ENCODE data around the gene BCOR.
A peak's percentile ranks its signal among the peaks of the same experiment; 100 is the strongest.

BCOR gene

GRCh38 chrX:40011322-40012038, 86.3 kb downstream of the BCOR start:
- ATAC-seq (ENCODE audit: insufficient read depth, low read depth) (no peak), DNase-seq (no peak)
- Histone ChIP-seq H3K27ac (ENCODE audit: low read length) (no peak overlapping the region), H3K4me1 (ENCODE audit: insufficient read depth, low read length) (peaks cover 11% of the 10 kb centered on the region), H4K20me1 (ENCODE audit: insufficient read depth, low read length) (no peaks in the 10 kb centered on the region), H3K27me3 (ENCODE audit: insufficient read depth, low read length, poor library complexity) (no peaks in the 10 kb centered on the region), H3K79me2 (ENCODE audit: insufficient read depth, low read length) (no peaks in the 10 kb centered on the region), H2AFZ (ENCODE audit: low read depth, low read length) (no peak overlapping the region), H3K4me3 (ENCODE audit: low read depth in 1 of 2, low read length in 2 of 2) (no peak overlapping the region), H3K36me3 (ENCODE audit: insufficient read depth, low read length) (no peaks in the 10 kb centered on the region), H3K9ac (ENCODE audit: low read depth, low read length) (no peak overlapping the region), H3K4me2 (ENCODE audit: insufficient read depth, low read length) (no peak overlapping the region), H3K9me3 (ENCODE audit: insufficient read depth, low read length, severe bottlenecking) (no peaks in the 10 kb centered on the region)
- TF ChIP-seq EZH2 (IDR thresholded peaks at IDR 0.05; ENCODE audit: borderline replicate concordance, low read depth, low read length, severe bottlenecking) (no peak), CTCF (IDR thresholded peaks at IDR 0.05; ENCODE audit: borderline replicate concordance, extremely low read depth, low read length, poor library complexity, severe bottlenecking) (no peak)

- Histone ChIP-seq H2AFZ (ENCODE audit: low read depth, low read length) (no peak overlapping the region), H3K4me3 (ENCODE audit: low read depth in 1 of 2, low read length in 2 of 2) (no peak overlapping the region), H4K20me1 (ENCODE audit: insufficient read depth, low read length) (no peaks in the 10 kb centered on the region), H3K4me1 (ENCODE audit: insufficient read depth, low read length) (peaks cover 11% of the 10 kb centered on the region), H3K9ac (ENCODE audit: low read depth, low read length) (no peak overlapping the region), H3K27me3 (ENCODE audit: insufficient read depth, low read length, poor library complexity) (no peaks in the 10 kb centered on the region), H3K36me3 (ENCODE audit: insufficient read depth, low read length) (no peaks in the 10 kb centered on the region), H3K4me2 (ENCODE audit: insufficient read depth, low read length) (no peak overlapping the region), H3K27ac (ENCODE audit: low read length) (no peak overlapping the region), H3K9me3 (ENCODE audit: insufficient read depth, low read length, severe bottlenecking) (no peaks in the 10 kb centered on the region), H3K79me2 (ENCODE audit: insufficient read depth, low read length) (no peaks in the 10 kb centered on the region)
- TF ChIP-seq CTCF (IDR thresholded peaks at IDR 0.05; ENCODE audit: borderline replicate concordance, extremely low read depth, low read length, poor library complexity, severe bottlenecking) (no peak), EZH2 (IDR thresholded peaks at IDR 0.05; ENCODE audit: borderline replicate concordance, low read depth, low read length, severe bottlenecking) (no peak)
- ATAC-seq (ENCODE audit: insufficient read depth, low read depth) (no peak), DNase-seq (peak; percentile 26)
Observed at GRCh38 chrX:40010550-40011321, 87.0 kb downstream of the BCOR start.

GRCh38 chrX:40009890-40010289, 87.9 kb downstream of the BCOR start:
- H2AFZ ChIP-seq (ENCODE audit: low read depth, low read length), result no peak overlapping the region
- DNase-seq, result no peak

More at GRCh38 chrX:40009890-40010289, 87.9 kb downstream of the BCOR start:
- ATAC-seq (ENCODE audit: insufficient read depth, low read depth), result no peak
- no peak overlapping the region for H3K4me2 ChIP-seq (ENCODE audit: insufficient read depth, low read length)
- no peak overlapping the region for H3K4me3 ChIP-seq (ENCODE audit: low read depth in 1 of 2, low read length in 2 of 2)
- H3K79me2 ChIP-seq (ENCODE audit: insufficient read depth, low read length), result no peaks in the 10 kb centered on the region
- H3K27ac ChIP-seq (ENCODE audit: low read length), result no peak overlapping the region
- no peak overlapping the region for H3K9ac ChIP-seq (ENCODE audit: low read depth, low read length)
- TF ChIP-seq EZH2 (IDR thresholded peaks at IDR 0.05; ENCODE audit: borderline replicate concordance, low read depth, low read length, severe bottlenecking), result no peak
- no peak for TF ChIP-seq CTCF (IDR thresholded peaks at IDR 0.05; ENCODE audit: borderline replicate concordance, extremely low read depth, low read length, poor library complexity, severe bottlenecking)
- no peaks in the 10 kb centered on the region for H3K27me3 ChIP-seq (ENCODE audit: insufficient read depth, low read length, poor library complexity)
- H3K9me3 ChIP-seq (ENCODE audit: insufficient read depth, low read length, severe bottlenecking), result no peaks in the 10 kb centered on the region
- no peaks in the 10 kb centered on the region for H3K36me3 ChIP-seq (ENCODE audit: insufficient read depth, low read length)
- no peaks in the 10 kb centered on the region for H4K20me1 ChIP-seq (ENCODE audit: insufficient read depth, low read length)
- H3K4me1 ChIP-seq (ENCODE audit: insufficient read depth, low read length), result peaks cover 11% of the 10 kb centered on the region

All from DND-41 (cell line).